SH-SY5Y (cell line): Measurements from ENCODE around the gene SERPINE2.

Experiments used
- GATA2 ChIP-seq: IDR thresholded peaks from 2 replicates; pipeline ENCODE4 v1.6.1; 2011; ENCODE audit warnings: mild to moderate bottlenecking, low read depth, low read length
- GATA3 ChIP-seq: IDR thresholded peaks from 2 replicates; pipeline ENCODE4 v1.6.1; 2011; ENCODE audit warnings: low read depth, mild to moderate bottlenecking, low read length, moderate library complexity

DNA sequence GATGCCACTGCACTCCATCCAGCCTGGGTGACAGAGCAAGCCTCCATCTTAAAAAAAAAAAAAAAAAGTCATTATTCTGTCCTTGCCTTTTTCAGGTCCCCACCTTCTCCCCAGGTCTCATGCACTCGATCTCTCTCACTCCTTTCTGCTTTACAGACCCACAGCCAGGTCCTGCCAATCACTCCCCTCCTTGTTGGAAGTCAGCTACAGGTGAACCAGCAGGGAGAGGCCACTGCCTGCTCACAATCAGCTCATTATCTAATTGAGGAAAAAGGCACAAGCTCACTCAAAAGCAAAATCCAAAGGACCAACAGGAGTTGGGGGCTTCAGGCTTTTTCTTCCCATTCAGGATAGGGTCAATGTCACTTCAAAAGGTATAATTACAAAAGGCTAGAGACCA lies 96.0 kb downstream of the SERPINE2 start:
- TF ChIP-seq GATA2: no peak
- TF ChIP-seq GATA3: no peak
